HG02885 (cell line): ENCODE measurements around the gene POPDC3.
"Not testable (repeated sequence)": the region's sequence is repeated elsewhere in the genome, so short reads cannot be mapped to it uniquely, and the experiment has no call there.

Source experiments
- ATAC-seq: cut with Tn5 transposase; IDR thresholded peaks from one replicate; pipeline ENCODE4 v1.9.1; 2021; ENCODE audit warnings: mild to moderate bottlenecking; ENCODE audit not compliant: unreplicated experiment, poor library complexity

Gene POPDC3

DNA sequence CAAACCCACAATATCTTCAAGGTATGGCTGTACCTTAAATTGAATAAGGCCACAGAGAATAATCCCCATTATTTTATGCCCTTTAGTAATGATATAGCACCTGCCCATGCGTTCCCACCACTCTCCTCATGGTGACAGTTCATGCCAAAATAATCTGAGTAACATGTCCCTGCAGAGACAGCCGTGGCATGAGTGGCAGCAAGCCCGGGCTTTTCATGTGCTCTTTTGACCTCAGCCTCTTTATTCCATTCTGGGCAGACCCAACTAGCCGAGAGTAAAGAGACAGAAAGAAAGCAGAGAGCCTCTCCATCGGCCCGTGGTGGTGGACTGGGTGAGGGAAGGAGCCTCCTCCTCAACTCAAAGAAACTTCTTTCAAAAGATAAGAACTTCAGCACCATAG, 19.9 kb upstream of the POPDC3 start:
- no peak for ATAC-seq

DNA sequence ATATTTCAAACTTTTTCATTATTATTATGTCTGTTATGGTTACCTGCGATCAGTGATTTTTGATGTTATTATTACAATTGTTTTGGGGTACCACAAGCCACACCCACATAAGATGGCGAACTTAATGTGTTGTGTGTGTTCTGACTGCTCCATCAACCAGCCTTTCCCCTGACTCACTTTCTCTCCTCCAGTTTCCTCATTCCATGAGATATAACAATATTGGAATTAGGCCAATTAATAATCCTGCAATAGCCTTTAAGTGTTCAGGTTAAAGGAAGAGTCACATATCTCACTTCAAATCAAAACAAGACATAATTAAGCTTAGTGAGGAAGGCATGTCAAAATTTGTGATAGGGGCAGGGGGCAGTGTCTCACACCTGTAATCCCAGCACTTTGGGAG, 16.3 kb upstream of the POPDC3 start:
- ATAC-seq: no peak

DNA sequence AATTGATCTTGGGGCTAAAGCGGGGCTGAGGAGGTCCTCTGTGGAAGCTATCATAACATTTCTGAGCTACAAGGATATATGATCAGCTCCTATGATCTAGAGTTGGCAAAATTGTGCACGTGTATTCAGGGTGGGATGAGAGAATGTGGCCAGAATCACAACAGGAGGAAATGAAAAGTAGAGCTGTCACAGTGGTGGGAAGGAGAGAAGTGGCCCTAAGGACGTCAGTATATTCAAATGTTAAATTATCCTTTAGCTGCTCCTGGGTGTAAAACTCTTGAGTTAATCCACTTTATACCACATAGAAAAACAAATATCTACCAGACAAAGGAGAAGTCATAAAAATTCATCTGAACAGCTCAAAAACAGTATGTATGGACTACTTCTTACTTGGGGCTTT, 14.8 kb upstream of the POPDC3 start:
- ATAC-seq: no peak

DNA sequence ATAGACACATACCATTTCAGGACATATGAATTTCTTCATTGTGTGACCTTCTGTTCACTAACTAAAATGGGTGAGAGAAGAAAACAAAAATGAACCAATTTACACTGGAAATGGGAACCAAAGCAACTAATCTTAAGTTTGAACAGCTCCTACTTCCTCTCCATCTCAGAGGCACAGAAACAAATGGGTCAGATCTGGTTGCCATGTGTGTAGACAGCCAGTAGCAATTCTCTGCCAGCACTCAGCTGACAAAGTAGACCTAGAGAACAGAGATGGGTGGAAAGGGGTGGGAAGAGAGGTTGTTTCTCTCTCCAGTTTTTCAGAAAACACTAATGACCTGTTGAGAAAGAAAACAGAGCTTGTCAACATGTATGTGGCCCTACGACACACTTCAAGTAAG, 14.3 kb upstream of the POPDC3 start:
- no peak for ATAC-seq

DNA sequence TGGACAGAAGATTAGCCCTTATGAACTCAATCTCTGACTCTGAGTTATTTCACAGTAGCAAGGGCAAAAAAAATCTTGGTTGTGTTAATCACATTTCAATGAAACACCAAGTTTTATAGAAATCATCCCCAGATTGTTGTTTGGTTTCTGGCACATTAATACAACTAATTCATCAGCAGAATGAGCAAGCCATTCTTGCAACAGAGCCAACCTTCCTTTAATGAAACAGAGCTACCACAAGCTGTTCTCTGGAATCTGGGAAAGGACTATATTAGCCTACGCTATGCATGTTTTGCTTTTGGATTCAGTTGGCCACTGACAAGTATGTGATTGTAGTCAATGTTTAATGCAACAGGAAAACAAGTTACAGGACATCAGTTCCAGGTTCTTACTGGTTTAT, 13.8 kb upstream of the POPDC3 start:
- ATAC-seq: no peak

DNA sequence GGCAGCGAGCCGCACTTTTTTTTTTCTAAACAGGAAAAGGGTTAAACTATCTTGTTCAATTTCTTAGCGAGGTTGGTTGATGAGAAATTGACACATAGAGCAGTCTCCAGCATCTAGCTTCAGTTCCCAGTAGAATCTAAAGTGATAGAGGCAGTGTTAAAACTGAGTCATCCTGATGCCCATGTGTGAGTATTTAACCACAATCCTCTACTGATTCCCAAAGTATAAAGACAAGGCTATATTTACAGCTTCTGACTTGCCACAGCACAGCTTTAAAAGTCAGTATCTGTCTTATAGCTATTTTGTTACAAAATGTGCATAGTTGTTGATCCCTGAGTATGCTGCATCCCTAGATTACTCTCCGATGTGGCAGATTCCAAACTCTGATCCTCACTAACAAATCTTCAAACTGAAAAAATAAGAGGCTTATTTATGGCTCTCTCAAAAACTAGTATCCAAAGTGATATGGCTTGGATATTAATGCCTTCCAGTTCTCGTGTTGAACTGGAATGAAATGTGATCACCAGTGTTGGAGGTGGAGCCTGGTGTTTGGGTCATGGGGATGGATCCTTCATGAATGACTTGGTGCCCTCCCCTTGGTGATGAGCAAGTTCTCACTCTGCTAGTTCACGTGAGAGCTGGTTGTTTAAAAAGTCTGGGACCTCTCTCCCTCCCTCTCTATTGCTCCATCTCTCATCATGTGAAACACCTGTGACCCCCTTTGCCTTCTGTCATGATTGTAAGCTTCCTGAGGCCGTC, 13.1 kb upstream of the POPDC3 start:
- no peak for ATAC-seq

DNA sequence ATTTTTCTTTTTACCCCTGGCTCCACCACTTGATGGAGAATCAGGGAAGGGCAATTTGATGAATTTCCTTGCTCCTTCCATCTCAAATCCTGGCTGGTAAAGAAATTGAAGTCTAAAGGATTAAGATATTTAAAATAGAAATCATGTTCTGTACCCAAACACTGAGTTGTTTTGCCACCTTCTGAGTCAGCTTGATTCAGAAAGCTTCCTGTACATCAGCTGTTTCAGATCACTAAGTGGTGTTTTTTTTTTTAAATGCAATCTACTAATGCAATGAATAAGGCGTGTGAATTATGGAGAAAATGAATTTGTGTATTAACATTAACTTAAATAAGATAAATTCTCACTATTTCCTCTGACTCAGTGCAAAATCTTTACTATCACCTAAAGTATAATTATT, 11.5 kb upstream of the POPDC3 start:
- no peak for ATAC-seq

DNA sequence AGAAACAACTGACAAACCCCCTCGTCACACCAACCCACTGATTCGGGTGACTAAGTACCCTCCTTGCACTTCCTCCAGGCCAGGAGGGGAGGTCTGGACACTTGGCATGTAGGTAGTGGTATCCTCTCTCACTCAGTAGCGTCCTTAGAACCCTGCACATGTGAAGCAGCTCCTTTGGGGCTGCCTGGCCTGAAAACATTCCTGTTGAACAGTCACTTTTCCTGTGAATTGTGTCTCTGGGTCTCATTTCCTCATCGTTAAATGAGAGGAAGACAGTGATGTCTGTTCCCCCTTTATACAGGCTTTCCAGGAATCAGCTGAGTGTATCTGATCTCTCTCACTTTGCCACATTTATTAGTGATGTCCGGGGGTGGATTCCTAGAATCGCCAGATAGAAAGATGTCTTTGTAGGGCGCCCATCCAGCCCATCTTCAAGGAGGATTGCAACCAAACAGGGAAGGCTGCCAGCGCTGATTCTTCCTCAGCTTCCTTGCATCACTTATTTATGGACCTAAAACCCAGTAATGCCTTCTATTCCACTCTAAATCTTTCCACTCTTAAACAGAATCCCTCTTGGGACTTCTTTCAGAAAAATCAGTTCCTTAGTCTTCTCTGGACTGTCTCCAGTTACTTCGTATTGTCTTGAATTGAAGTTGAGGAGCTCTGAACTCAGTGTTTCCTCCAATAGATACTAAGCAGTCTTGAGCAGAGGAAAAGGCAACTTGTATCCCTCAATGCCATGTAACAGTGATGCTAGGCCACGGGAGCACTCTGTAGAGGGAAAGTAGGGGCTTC, 9.4 kb upstream of the POPDC3 start:
- no peak for ATAC-seq

DNA sequence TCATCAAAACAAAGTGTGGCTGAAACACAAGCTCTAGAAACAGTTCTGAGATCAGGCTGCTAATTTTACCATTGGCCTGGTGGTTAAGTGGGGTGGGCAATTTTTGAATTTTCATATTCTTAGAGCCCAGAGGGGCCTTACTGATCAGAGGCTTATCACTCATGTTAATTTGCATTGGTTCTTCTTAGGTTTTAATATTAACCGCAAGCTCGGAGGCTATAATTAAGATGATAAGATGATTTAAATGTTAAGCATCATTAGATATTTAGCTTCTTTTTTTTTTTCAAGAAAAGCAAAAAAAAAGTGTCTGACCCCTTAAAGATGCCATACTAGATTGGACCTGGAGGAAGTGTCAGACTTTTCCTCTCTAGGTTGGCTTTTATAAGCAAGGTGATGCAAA, 8.4 kb upstream of the POPDC3 start:
- ATAC-seq: no peak

DNA sequence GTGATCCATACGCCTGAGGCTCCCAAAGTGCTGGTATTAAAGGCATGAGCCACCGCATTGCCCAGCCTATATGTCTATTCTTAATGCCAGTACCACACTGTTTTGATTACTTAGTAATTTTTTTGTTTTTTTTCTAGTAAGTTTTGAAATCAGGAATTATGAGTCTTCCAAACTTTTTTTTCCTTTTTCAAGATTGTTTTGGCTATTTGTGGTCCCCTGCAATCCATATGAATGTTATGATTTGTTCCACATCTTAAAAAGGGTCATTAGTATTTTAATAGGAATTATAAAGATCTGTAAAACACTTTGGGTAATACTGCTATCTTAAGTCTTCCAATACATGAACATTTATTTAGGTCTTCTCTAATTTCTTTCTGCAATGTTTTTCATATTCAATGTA, 6.8 kb upstream of the POPDC3 start:
- no peak for ATAC-seq

DNA sequence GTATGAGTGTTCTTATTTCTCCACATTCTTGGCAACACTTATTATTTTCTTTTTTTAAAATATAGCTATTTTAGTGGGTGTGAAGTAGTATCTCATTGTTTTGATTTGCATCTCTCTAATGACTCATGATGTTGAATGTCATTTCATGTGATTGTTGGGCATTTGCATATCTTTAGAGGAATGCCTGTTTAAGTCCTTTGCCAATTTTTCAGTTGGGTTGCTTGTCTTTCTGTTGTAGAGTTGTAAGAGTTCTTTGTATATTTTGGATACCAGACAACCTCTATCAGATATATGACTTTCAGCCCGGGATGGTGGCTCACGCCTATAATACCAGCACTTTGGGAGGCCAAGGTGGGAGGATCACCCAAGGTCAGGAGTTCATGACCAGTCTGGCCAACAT, 5.1 kb upstream of the POPDC3 start:
- ATAC-seq: no peak

DNA sequence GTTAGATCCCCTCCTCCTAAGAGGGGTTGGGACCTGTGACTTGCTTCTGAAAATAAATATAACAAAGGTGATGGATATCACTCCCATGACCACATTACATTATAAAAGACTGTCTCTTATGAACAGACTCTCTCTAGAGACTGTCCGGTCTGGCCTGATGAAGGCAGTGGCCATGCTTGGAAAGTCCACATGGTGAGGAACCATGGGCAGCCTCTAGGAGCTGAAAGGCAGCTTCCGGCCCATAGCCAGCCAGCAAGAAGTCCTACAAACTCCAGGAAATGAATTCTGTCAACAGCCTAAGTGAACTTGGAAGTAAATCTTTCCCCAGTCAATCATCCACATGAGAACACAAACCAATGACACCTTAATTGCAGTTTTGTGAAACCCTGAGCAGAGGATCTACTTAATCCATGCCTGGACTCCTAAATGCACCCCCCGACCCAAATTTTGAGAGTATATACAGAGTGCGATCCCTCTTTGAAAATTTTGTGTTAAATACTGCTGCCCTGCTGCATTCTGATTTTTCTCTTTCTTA, 2.2 kb upstream of the POPDC3 start:
- ATAC-seq: no peak

DNA sequence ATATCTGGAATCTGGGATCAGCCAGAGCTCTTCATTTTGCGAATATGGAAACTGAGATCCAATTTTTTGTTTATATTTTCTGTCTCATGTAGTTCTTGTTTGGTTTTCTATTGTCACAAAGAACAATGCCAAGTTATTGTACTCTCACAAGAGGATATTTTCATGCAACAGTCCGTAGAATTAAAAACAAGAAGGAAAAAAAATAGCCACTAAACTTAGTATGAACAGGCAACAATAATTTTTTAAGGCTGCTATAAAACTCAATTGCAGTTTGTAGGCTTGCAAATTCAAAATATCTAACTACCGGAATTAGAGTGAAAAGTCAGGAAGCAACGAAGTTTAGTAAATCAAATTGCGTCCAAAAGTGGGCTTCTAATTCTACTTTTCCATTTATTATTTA, 1.2 kb downstream of the POPDC3 start:
- ATAC-seq: no peak

DNA sequence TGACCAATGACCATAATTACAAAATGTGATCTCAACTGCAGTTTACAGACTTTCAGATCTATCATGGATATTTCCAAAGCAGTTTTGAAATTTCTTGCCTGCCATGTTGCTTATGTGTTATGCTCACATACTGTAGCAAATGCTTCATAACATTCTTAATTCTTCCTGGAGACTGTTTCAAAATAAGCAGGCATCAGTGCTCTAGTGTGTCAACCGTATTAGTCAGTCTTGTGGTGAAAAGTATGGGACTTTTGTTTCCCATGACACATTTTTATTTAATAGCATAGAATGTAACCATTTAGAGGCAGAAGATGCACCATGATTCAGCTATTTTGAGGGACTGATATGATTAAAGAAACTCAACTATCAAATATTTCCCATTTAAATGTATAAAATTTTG, 1.7 kb downstream of the POPDC3 start:
- ATAC-seq: no peak

DNA sequence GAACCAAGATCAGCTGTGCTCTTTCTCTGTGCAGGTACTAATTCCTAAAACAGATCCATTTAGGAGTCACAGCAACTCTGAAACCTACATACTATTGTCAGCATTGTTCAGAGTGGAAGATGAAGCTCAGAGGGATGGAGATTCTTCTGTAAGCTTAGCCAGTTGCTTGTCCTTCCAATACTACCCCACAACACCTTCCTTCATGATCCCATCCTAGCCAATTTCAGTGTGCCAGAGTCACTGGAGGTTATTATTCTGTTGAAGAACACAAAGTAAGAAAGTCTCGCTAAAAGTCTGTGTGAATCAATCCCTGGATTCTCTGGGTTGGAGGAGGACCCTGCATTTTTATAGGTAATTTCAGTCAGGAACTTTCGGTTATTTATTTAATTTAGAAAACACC, 2.3 kb downstream of the POPDC3 start:
- no peak for ATAC-seq

DNA sequence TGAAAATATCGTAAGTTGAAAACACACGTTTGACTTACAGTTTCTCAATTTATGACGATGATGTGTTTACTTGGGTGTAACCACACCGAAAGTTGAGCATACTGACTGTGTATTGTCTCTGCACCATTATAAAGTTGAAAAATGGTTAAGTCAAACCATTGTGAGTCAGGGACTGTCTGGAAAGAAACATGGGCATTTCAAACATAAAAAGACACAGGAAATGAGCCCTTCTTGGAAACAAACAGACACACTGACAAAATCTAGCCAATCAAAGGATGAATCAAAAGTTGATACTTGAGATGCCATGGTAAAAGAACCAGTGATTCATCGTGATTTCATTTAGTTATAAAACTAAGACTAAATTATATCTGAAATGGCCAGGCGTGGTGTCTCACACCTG, 5.3 kb downstream of the POPDC3 start:
- no peak for ATAC-seq

DNA sequence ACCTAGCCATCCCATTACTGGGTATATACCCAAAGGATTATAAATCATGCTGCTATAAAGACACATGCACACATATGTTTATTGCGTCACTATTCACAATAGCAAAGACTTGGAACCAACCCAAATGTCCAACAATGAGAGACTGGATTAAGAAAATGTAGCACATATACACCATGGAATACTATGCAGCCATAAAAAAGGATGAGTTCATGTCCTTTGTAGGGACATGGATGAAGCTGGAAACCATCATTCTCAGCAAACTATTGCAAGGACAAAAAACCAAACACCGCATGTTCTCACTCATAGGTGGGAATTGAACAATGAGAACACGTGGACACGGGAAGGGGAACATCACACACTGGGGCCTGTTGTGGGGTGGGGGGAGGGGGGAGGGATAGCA, 7.3 kb downstream of the POPDC3 start:
- ATAC-seq: not testable (repeated sequence)

DNA sequence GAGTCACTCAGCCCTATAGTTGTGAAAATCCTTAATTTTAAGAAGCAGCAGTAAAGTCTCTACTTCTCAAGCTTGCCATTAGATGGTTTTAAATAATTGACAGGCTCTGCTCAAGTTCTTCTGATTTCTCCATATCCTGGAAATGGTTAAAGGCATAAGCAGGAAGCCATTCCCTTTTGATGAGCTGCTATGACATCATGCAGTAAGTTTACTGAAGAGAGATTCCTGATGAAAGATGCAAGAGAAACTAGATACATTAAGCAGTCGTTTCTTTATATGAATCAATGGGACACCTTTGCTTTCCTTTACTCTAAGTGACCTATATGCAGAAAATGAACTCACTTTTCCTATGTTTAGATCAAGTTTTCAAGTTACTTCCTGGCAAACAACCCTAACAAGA, 9.8 kb downstream of the POPDC3 start:
- no peak for ATAC-seq

DNA sequence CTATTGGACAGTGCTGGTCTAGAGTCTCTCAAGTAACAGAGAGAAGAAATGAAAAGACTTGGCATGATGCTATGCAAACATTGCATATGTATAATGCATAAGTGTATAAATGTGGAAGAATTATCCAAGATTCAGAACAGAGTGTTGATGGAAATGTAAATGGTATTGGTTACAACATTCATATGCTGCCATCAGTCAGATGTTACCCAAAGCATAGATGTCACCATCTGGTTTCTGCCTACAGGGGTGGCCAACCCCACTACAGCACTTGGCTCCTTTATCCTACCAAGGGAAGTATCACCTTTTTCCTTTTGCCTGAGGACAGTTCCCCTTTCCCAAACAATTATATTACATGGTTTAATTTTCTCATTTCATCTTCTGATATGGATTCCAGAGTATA, 11.9 kb downstream of the POPDC3 start:
- no peak for ATAC-seq

DNA sequence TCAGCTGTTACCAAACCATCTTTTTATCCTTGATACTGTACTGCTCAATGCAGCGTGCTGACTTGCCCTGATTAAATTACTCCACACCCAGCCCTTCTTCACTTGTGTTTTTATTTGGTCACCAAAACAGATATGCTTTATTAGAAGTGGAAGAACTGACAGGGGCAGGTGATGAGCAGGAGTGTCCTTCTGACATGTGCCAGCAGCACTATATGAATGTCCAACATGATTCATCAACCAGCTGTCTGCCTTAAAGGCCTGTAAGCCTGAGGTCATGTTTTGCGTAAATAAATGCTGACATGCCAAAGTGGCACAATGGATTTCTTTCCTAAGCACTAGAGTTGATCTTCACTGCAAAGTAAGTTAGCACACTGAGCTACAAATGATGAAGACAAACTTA, 15.4 kb downstream of the POPDC3 start:
- ATAC-seq: no peak

DNA sequence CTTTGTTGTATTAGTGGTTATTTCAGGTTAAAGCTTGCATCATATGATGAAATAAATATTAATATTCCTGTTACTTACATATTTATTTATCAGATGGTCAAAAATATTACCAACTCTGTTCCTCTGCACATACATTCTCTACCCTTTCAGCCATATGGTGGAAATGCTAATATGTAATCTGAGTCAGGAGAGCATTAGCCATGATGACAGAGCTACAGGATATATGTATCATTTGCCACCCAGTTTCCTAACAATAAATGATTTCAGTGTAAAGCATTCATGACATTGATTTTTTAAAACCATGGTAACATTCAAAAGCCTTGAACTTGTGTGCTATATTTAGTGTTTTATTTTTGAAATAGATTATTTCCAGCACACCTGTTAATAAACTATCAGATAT, 16.6 kb downstream of the POPDC3 start:
- no peak for ATAC-seq

DNA sequence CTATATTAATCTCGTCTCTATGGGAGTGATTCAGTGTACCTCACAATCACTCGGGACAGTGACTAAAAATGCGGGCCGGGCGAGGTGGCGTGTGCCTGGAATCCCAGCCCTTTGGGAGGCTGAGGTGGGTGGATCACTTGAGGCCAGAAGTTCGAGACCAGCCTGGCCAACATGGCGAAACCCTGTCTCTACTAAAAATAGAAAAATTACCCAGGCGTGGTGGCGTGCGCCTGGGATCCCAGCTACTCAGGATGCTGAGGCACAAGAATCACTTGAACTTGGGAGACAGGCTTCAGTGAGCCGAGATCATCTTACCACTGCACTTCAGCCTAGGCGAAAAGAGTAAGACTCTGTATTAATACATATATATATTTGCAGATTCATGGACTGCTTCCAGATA, 17.4 kb downstream of the POPDC3 start:
- ATAC-seq: no peak
